ENCODE measurements around the gene TKTL1.

GRCh38 chrX:154355776-154356140 lies 60.2 kb downstream of the TKTL1 start:
- TF ChIP-seq TAF1 (IDR thresholded peaks at IDR 0.05; ENCODE audit: borderline replicate concordance, low read depth, low read length) (no peak), POLR2AphosphoS5 (IDR thresholded peaks at IDR 0.05; ENCODE audit: low read depth, low read length) (no peak; the same call in 1 of the 2 replicates), POLR2A (IDR thresholded peaks at IDR 0.05; ENCODE audit: low read depth, low read length) (no peak)
